Esophagus muscularis mucosa (tissue), 4 donors: ENCODE results near the gene EXOC7. TPM values are rescaled to one million over a fixed set of nuclear protein-coding genes. Genes with fewer than 3 reads are reported as not detected.
A peak's percentile ranks its signal among the peaks of the same experiment; 100 is the strongest.

Experiments
- DNase-seq: peaks from one replicate; pipeline ENCODE4 v3.0.0-alpha.2; 2017; ENCODE audit errors: extremely low spot score
- H3K27ac ChIP-seq, 4 donors: fragments of 200-600 bp; sonication (generic); replicated peaks in 1 of 4; 1 replicate in 3 of 4; 2 replicates in 1 of 4; pipeline ENCODE4 v1.5.1; 2016 to 2019; ENCODE audit warnings: mild to moderate bottlenecking in 1 of 4
- H3K27me3 ChIP-seq, 4 donors: fragments of 200-600 bp; sonication (generic); one replicate each; pipeline versions ENCODE4 v1.5.1 to v1.6.0; 2016 to 2019
- H3K36me3 ChIP-seq, 4 donors: fragments of 200-600 bp; sonication (generic); one replicate each; pipeline ENCODE4 v1.5.1; 2016 to 2019
- H3K4me1 ChIP-seq, 4 donors: fragments of 200-600 bp; sonication (generic); one replicate each; pipeline ENCODE4 v1.5.1; 2016 to 2019
- H3K4me3 ChIP-seq, 4 donors: fragments of 200-600 bp; sonication (generic); 1 replicate in 2 of 4; 2 replicates in 2 of 4; pipeline ENCODE4 v1.5.1; 2016 to 2019; ENCODE audit warnings: mild to moderate bottlenecking in 4 of 4, moderate library complexity in 1 of 4
- H3K9me3 ChIP-seq, 4 donors: fragments of 200-600 bp; sonication (generic); 1 replicate in 3 of 4; 2 replicates in 1 of 4; pipeline ENCODE4 v1.5.1; 2016 to 2019
- EP300 ChIP-seq: sonication (generic); formaldehyde crosslinking; IDR thresholded peaks from one replicate; pipeline ENCODE4 v1.6.1; 2017; ENCODE audit warnings: antibody characterized with exemption
- POLR2A ChIP-seq: fragments of 450-650 bp; IDR thresholded peaks from one replicate; pipeline ENCODE4 v1.6.1; 2017; ENCODE audit warnings: antibody characterized with exemption, moderate library complexity, mild to moderate bottlenecking, low read depth
- POLR2AphosphoS5 ChIP-seq, 2 donors: sonication (generic); formaldehyde crosslinking; IDR thresholded peaks; one replicate each; pipeline ENCODE4 v1.6.1; 2017; ENCODE audit warnings: antibody characterized with exemption in 2 of 2
- WGBS: methylation state at CpG from one replicate; pipeline ENCODE4 v1.1.5; 2018; 5-methylcytosine and 5-hydroxymethylcytosine counted together
- intact Hi-C: fragments of 100-400 bp; cut with DNase I; formaldehyde crosslinking; loops from one replicate; pipeline ENCODE4 v1.15.1; 2023
- total RNA-seq, 4 donors: library from RNA; depleted of rRNA; stranded (reverse); fragments of >200 nt; gene quantifications; one replicate each; pipeline versions ENCODE4 v1.1.0 to v1.2.1, GENCODE V29; 2016
- TF ChIP-seq, protein P1 (sequence below), 3 experiments: fragments of 200-600 bp in 2 of 3; fragments of 450-650 bp in 1 of 3; sonication (generic) in 2 of 3; IDR thresholded peaks; one replicate each; pipeline ENCODE4 v1.5.1; 2017 to 2019; ENCODE audit warnings: antibody characterized with exemption in 3 of 3, mild to moderate bottlenecking in 2 of 3, moderate library complexity in 1 of 3

Gene EXOC7
- total RNA-seq, 4 donors from 2014 or later = 65.2 to 94.4 (median 77.1) TPM

DNA sequence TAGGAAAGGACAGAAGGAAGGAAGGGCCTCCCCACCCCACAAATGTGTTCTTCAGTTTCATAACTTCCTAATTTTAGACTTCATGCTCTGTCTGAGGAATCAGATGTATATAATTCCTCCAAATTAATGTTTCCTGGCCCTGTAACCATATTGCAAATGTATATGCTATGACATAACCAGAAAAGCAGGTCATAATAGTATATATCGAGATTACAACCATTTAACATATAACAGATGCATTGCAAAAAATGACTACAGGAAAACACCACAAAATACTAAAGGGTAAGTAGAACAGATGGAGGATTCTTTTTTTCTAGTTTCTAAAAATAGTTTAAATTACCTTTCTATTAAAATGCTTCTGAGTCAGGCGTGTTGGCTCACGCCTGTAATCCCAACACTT, 3.1 kb upstream of the EXOC7 start:
- H3K4me3 ChIP-seq = no peak overlapping the region
- WGBS = 60% methylated on average over 3 of the region's 3 CpGs
- H3K36me3 ChIP-seq = peaks cover 0 to 7% (median 3%) of the 10 kb centered on the region in 4 donors
- TF ChIP-seq POLR2A (no peak), EP300 (no peak), POLR2AphosphoS5 (IDR thresholded peaks at IDR 0.05) (no peak)
- TF ChIP-seq, protein P1, sequence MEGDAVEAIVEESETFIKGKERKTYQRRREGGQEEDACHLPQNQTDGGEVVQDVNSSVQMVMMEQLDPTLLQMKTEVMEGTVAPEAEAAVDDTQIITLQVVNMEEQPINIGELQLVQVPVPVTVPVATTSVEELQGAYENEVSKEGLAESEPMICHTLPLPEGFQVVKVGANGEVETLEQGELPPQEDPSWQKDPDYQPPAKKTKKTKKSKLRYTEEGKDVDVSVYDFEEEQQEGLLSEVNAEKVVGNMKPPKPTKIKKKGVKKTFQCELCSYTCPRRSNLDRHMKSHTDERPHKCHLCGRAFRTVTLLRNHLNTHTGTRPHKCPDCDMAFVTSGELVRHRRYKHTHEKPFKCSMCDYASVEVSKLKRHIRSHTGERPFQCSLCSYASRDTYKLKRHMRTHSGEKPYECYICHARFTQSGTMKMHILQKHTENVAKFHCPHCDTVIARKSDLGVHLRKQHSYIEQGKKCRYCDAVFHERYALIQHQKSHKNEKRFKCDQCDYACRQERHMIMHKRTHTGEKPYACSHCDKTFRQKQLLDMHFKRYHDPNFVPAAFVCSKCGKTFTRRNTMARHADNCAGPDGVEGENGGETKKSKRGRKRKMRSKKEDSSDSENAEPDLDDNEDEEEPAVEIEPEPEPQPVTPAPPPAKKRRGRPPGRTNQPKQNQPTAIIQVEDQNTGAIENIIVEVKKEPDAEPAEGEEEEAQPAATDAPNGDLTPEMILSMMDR (IDR thresholded peaks at IDR 0.05) = no peak
- no peaks in the 10 kb centered on the region for H3K9me3 ChIP-seq
- intact Hi-C loops = no loop called here
- no peak overlapping the region for H3K27ac ChIP-seq
- DNase-seq = no peak
- peaks cover 18 to 24% (median 22%) of the 10 kb centered on the region in 4 donors for H3K4me1 ChIP-seq
- no peaks in the 10 kb centered on the region for H3K27me3 ChIP-seq

DNA sequence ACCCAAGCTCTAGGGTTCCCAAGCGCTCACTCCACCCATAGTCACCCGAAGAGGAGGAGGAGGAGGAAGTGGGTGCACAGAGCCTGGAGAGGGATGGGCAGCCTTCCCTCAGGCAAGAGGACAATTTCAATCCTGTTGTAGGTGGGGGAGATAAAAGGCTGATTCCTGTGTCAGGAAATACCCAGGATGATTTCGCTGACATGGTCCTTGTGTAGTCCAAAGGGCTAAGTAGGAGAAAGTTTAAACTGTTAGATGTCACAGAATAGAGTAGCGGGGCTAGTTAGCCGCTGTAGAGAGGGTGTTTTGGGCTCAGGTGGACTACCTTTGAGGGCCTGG, 1.3 kb upstream of the EXOC7 start:
- Histone ChIP-seq H3K4me1 (peaks cover 18 to 31% (median 24%) of the 10 kb centered on the region in 4 donors), H3K27ac (no peak overlapping the region), H3K27me3 (no peaks in the 10 kb centered on the region), H3K9me3 (no peaks in the 10 kb centered on the region), H3K36me3 (peaks cover 14 to 25% (median 22%) of the 10 kb centered on the region in 4 donors), H3K4me3 (no peak overlapping the region)
- no peak for TF ChIP-seq POLR2A
- TF ChIP-seq EP300 = no peak
- TF ChIP-seq POLR2AphosphoS5 (IDR thresholded peaks at IDR 0.05) = no peak
- TF ChIP-seq, protein P1 (IDR thresholded peaks at IDR 0.05) = no peak
- DNase-seq = no peak
- intact Hi-C loops = no loop called here
- WGBS = 79% methylated on average over 4 of the region's 5 CpGs

DNA sequence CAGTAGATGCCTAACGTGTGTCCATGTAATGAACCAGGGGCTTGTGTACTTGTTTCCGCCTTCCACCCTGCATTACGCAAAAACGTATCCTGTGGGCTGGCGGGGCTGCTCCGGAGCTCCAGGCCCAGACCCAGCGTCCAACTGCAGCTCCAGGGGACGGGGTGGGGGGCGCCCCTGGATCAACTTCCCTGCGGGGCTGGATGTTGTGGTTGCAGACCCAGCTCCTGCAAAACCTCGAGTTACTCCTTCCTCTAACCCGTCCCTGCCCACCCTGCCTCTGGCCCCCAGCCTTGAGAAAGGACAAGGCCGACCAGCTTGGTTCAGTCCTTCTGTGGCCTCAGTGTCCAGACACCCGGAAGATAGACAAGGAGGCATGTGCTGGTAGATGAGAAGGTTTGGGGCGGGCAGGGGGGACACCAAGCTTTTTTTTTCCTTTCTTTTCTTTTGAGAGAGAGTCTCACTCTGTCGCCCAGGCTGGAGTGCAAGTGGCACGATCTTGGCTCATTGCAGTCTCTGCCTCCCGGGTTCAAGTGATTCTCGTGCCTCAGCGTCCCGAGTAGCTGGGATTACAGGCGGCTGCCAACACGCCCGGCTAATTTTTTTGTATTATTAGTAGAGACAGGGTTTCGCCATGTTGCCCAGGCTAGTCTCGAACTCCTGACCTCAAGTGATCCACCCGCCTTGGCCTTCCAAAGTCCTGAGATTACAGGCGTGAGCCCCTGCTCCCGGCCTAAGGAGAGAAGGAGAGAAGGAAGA, 731 bp upstream of the EXOC7 start:
- whole genome bisulfite sequencing = 85% methylated on average over 28 of the region's 29 CpGs

DNA sequence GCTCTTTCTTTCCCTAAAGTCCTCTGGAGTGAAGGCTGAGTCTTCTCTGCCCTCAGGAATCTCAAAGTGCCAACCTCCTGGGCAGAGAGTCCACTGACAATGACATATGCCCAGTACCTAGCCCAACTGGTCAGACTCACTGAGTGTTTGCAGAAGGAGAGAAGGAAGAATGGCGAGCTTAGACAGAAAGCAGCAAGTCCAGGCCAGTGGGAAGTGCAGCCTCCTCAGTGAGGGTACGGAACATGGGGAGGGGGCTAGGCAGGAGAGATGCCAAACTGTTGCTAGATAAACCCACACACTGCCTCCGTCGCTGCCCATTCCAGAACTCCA, 678 bp downstream of the EXOC7 start:
- intact Hi-C loops = no loop called here
- TF ChIP-seq POLR2A (no peak), POLR2AphosphoS5 (IDR thresholded peaks at IDR 0.05) (no peak), EP300 (no peak)
- TF ChIP-seq, protein P1 (IDR thresholded peaks at IDR 0.05) = no peak

More for the DNA sequence above, 731 bp upstream of the EXOC7 start:
- Histone ChIP-seq H3K9me3 (no peaks in the 10 kb centered on the region), H3K27me3 (no peaks in the 10 kb centered on the region), H3K4me3 (peak overlapping the region; percentile 67 to 90 (median 82)), H3K4me1 (peaks cover 18 to 31% (median 24%) of the 10 kb centered on the region in 4 donors), H3K36me3 (peaks cover 14 to 30% (median 27%) of the 10 kb centered on the region in 4 donors), H3K27ac (peak overlapping the region; percentile 79 to 85 (median 81))
- intact Hi-C loops = no loop called here
- DNase-seq = no peak
- TF ChIP-seq POLR2A (no peak), POLR2AphosphoS5 (IDR thresholded peaks at IDR 0.05) (no peak), EP300 (no peak)
- TF ChIP-seq, protein P1 (IDR thresholded peaks at IDR 0.05) = no peak

More for the DNA sequence above, 678 bp downstream of the EXOC7 start:
- H3K27ac ChIP-seq = peak overlapping the region; percentile 79 to 85 (median 81)
- DNase-seq = no peak
- no peaks in the 10 kb centered on the region for H3K27me3 ChIP-seq
- peak overlapping the region; percentile 67 to 90 (median 82) for H3K4me3 ChIP-seq
- peaks cover 16 to 40% (median 36%) of the 10 kb centered on the region in 4 donors for H3K36me3 ChIP-seq
- no peaks in the 10 kb centered on the region for H3K9me3 ChIP-seq
- WGBS = 0% methylated on average over 4 of the region's 4 CpGs
- H3K4me1 ChIP-seq = peaks cover 18 to 31% (median 24%) of the 10 kb centered on the region in 4 donors
